ENCODE measurements around the gene SEC31A. TPM values are rescaled to one million over a fixed set of nuclear protein-coding genes. Genes with fewer than 3 reads are reported as not detected.

The SEC31A gene
- total RNA-seq, 1 donor from 2014 or later = 210 TPM

DNA sequence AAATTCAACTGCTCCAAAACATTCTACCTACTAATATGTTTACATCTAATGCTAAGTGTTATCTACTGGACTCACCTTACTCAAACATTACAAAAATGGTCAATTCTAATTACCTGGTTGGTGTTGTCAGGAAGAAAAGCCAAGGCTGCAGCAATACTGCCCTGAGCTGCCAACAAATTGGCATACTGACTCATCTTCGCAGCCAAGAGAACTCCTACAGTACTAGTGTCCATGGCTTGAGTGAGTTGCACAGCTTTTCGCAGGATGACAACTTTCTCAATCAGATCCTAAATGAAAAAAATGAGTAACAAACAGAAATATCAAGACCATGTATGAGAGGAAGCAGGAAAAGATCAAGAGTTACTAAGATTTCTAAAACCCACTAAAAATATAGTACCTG is 39.6 kb downstream of the SEC31A start:
- H3K4me1 ChIP-seq = no peaks in the 10 kb centered on the region
- TF ChIP-seq, protein P1, sequence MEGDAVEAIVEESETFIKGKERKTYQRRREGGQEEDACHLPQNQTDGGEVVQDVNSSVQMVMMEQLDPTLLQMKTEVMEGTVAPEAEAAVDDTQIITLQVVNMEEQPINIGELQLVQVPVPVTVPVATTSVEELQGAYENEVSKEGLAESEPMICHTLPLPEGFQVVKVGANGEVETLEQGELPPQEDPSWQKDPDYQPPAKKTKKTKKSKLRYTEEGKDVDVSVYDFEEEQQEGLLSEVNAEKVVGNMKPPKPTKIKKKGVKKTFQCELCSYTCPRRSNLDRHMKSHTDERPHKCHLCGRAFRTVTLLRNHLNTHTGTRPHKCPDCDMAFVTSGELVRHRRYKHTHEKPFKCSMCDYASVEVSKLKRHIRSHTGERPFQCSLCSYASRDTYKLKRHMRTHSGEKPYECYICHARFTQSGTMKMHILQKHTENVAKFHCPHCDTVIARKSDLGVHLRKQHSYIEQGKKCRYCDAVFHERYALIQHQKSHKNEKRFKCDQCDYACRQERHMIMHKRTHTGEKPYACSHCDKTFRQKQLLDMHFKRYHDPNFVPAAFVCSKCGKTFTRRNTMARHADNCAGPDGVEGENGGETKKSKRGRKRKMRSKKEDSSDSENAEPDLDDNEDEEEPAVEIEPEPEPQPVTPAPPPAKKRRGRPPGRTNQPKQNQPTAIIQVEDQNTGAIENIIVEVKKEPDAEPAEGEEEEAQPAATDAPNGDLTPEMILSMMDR (IDR thresholded peaks at IDR 0.05) = no peak
- no peak for TF ChIP-seq EZH2 (IDR thresholded peaks at IDR 0.05)
- TF ChIP-seq EZH2phosphoT487 (IDR thresholded peaks at IDR 0.05) = no peak
- no peak overlapping the region for H3K9ac ChIP-seq
- Mint-ChIP-seq H3K27ac (no peak overlapping the region), H3K4me1 (no peaks in the 10 kb centered on the region), H3K27me3 (ENCODE audit: insufficient read depth, low read depth) (peaks cover 2% of the 10 kb centered on the region), H3K36me3 (peaks cover 40% of the 10 kb centered on the region), H3K9me3 (no peaks in the 10 kb centered on the region), H3K4me3 (no peak overlapping the region)
- H4K20me1 ChIP-seq (ENCODE audit: low read depth) = no peaks in the 10 kb centered on the region
- H3K4me3 ChIP-seq = no peak overlapping the region
- H3K79me2 ChIP-seq (ENCODE audit: low read depth) = no peaks in the 10 kb centered on the region
- H3K36me3 ChIP-seq = peaks cover 33% of the 10 kb centered on the region
- H3K27ac ChIP-seq = no peak overlapping the region
- H2AFZ ChIP-seq (replicated peaks) = no peak overlapping the region
- no peak for DNase-seq (ENCODE audit: low spot score)
- no peaks in the 10 kb centered on the region for H3K9me3 ChIP-seq (ENCODE audit: low read depth)
- no peak overlapping the region for H3K4me2 ChIP-seq
- no peaks in the 10 kb centered on the region for H3K27me3 ChIP-seq
- H3F3A ChIP-seq (ENCODE audit: low read depth) = peaks cover 7% of the 10 kb centered on the region

DNA sequence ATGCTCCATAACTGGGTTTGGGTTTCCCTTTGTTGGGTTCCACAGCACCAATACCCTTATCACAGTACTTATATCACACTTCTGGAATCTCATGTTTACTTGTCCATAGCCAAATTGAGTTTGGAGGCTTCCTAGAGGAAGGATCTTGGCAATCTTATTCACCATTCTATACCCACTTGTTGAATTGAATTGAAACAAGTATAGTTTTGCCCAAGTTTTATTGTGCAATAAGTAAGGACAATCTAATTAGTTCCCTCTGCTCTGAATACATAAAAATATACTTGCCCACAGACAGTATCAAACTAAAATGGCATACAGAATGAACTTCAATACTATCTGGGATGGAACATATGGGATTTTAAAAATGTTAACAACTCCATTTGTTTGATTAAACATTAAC is 40.3 kb downstream of the SEC31A start:
- H3K9me3 Mint-ChIP-seq = no peaks in the 10 kb centered on the region
- no peaks in the 10 kb centered on the region for H3K4me1 Mint-ChIP-seq
- no peaks in the 10 kb centered on the region for H3K79me2 ChIP-seq (ENCODE audit: low read depth)
- peaks cover 2% of the 10 kb centered on the region for H3K27me3 Mint-ChIP-seq (ENCODE audit: insufficient read depth, low read depth)
- no peak for DNase-seq (ENCODE audit: low spot score)
- H3K4me2 ChIP-seq = no peak overlapping the region
- H4K20me1 ChIP-seq (ENCODE audit: low read depth) = no peaks in the 10 kb centered on the region
- TF ChIP-seq, protein P1 (IDR thresholded peaks at IDR 0.05) = no peak
- TF ChIP-seq EZH2 (IDR thresholded peaks at IDR 0.05) (no peak), EZH2phosphoT487 (IDR thresholded peaks at IDR 0.05) (no peak)
- H3K4me3 ChIP-seq = no peak overlapping the region
- H2AFZ ChIP-seq (replicated peaks) = no peak overlapping the region
- no peak overlapping the region for H3K27ac Mint-ChIP-seq
- peaks cover 7% of the 10 kb centered on the region for H3F3A ChIP-seq (ENCODE audit: low read depth)
- no peak overlapping the region for H3K9ac ChIP-seq
- H3K27me3 ChIP-seq = no peaks in the 10 kb centered on the region
- no peak overlapping the region for H3K4me3 Mint-ChIP-seq
- H3K4me1 ChIP-seq = no peaks in the 10 kb centered on the region
- H3K36me3 Mint-ChIP-seq = peaks cover 39% of the 10 kb centered on the region
- H3K27ac ChIP-seq = no peak overlapping the region
- H3K9me3 ChIP-seq (ENCODE audit: low read depth) = no peaks in the 10 kb centered on the region
- H3K36me3 ChIP-seq = peaks cover 33% of the 10 kb centered on the region

DNA sequence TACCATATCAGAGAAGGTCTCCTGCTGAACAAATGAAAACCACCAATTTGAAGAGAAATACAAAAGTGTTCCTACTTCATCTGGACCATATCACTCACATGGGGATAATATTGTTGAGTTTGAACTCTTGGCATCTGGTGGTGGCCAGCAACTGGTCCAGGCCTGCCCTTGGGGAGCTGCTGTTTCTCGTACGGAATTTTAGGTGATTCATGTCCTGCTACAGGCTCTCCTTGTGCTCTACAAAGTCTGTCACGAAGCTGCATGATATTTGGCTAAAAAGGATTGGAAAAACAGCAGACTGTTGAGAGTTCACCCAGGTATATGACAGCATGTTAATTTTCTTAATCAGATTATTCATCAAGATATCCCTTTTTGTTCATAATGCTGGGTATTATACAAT is 42.2 kb downstream of the SEC31A start:
- H3F3A ChIP-seq (ENCODE audit: low read depth) = peaks cover 3% of the 10 kb centered on the region
- H3K27ac ChIP-seq = no peak overlapping the region
- H4K20me1 ChIP-seq (ENCODE audit: low read depth) = no peaks in the 10 kb centered on the region
- H3K4me1 Mint-ChIP-seq = no peaks in the 10 kb centered on the region
- H3K27ac Mint-ChIP-seq = no peak overlapping the region
- peaks cover 2% of the 10 kb centered on the region for H3K27me3 Mint-ChIP-seq (ENCODE audit: insufficient read depth, low read depth)
- H3K9me3 ChIP-seq (ENCODE audit: low read depth) = no peaks in the 10 kb centered on the region
- no peak overlapping the region for H3K4me3 Mint-ChIP-seq
- H2AFZ ChIP-seq (replicated peaks) = no peak overlapping the region
- no peak for DNase-seq (ENCODE audit: low spot score)
- peaks cover 41% of the 10 kb centered on the region for H3K36me3 ChIP-seq
- H3K4me1 ChIP-seq = no peaks in the 10 kb centered on the region
- no peaks in the 10 kb centered on the region for H3K27me3 ChIP-seq
- H3K36me3 Mint-ChIP-seq = peaks cover 44% of the 10 kb centered on the region
- no peak for TF ChIP-seq EZH2 (IDR thresholded peaks at IDR 0.05)
- TF ChIP-seq, protein P1 (IDR thresholded peaks at IDR 0.05) = no peak
- no peak for TF ChIP-seq EZH2phosphoT487 (IDR thresholded peaks at IDR 0.05)
- no peak overlapping the region for H3K4me2 ChIP-seq
- H3K9me3 Mint-ChIP-seq = no peaks in the 10 kb centered on the region
- H3K4me3 ChIP-seq = no peak overlapping the region
- no peaks in the 10 kb centered on the region for H3K79me2 ChIP-seq (ENCODE audit: low read depth)
- no peak overlapping the region for H3K9ac ChIP-seq

Data from neural progenitor cell (in vitro differentiated cells).